HCT116 (cell line): ENCODE data around the gene HSH2D.

ENCODE experiments used
- CTCF ChIP-seq, 3 experiments: fragments of 200-600 bp in 1 of 3; sonication (generic) in 1 of 3; IDR thresholded peaks in 2 of 3; conservative IDR thresholded peaks in 1 of 3; 2 replicates each; pipeline ENCODE4 v1.5.1; 2012 to 2017; ENCODE audit warnings: low read depth in 2 of 3, low read length in 2 of 3, antibody characterized with exemption in 1 of 3, borderline replicate concordance in 1 of 3, control low read depth in 1 of 3, mild to moderate bottlenecking in 1 of 3, mixed read lengths in 1 of 3, mixed run types in 1 of 3, moderate library complexity in 1 of 3; ENCODE audit not compliant: insufficient read depth in 1 of 3
- MAX ChIP-seq: IDR thresholded peaks from 2 replicates; pipeline ENCODE4 v1.6.1; 2012
- POLR2A ChIP-seq: IDR thresholded peaks from 2 replicates; pipeline ENCODE4 v1.7.0; 2011; ENCODE audit warnings: borderline replicate concordance; ENCODE audit not compliant: insufficient read depth, insufficient read length; ENCODE audit errors: extremely low read depth
- SIN3A ChIP-seq: IDR thresholded peaks from 2 replicates; pipeline ENCODE4 v1.6.1; 2012; ENCODE audit warnings: low read depth
- YY1 ChIP-seq: IDR thresholded peaks from 2 replicates; pipeline ENCODE4 v1.6.1; 2011; ENCODE audit warnings: low read length, low read depth, moderate library complexity, mild to moderate bottlenecking; ENCODE audit not compliant: insufficient replicate concordance; ENCODE audit errors: extremely low read depth

- TF ChIP-seq CTCF (IDR thresholded peaks at IDR 0.05 in 2 of 3, conservative IDR thresholded peaks at IDR 0.05 in 1 of 3; ENCODE audit: borderline replicate concordance in 1 of 3, insufficient read depth in 1 of 3, low read depth in 2 of 3, low read length in 2 of 3), result no peak
- no peak for TF ChIP-seq SIN3A
- TF ChIP-seq YY1, result no peak
- no peak for TF ChIP-seq MAX
- no peak for TF ChIP-seq POLR2A
Observed at GRCh38 chr19:16139752-16140151, 3.7 kb upstream of the HSH2D start.
